Adipose tissue (tissue), 3 donors: Measurements from ENCODE around the gene SIRT7. TPM values are rescaled to one million over a fixed set of nuclear protein-coding genes. Genes with fewer than 3 reads are reported as not detected.
"Not testable (repeated sequence)": the region's sequence is repeated elsewhere in the genome, so short reads cannot be mapped to it uniquely, and the experiment has no call there.

Experiments
- H3K27ac ChIP-seq: one replicate; pipeline ENCODE4 v1.5.1; 2013; ENCODE audit warnings: low read depth, low read length
- WGBS, 3 donors: extraction: QIAGEN DNeasy Blood & Tissue Kit; methylation state at CpG; one replicate each; pipeline ENCODE4 v1.1.7; 2013; 5-methylcytosine and 5-hydroxymethylcytosine counted together
- polyA plus RNA-seq, 3 donors: library from polyadenylated mRNA; stranded (reverse); fragments of 200-250 nt; gene quantifications; one replicate each; pipeline ENCODE4 v1.2.3, GENCODE V29; 2013
- donor health status: healthy with polysubstance abuse.
- donor health status: Bipolar disorder and iron deficiency.
- donor health status: healthy.

Gene SIRT7
- polyA plus RNA-seq, 3 donors = 12.6 to 19.6 (median 19.0) TPM

GRCh38 chr17:81924557-81925532, 6.9 kb upstream of the SIRT7 start:
- WGBS, 3 donors = 57 to 71% (median 60%) methylated on average over 21 of the region's 21 CpGs
- no peak overlapping the region for H3K27ac ChIP-seq

GRCh38 chr17:81923302-81924260, 5.6 kb upstream of the SIRT7 start:
- WGBS, 3 donors = 16 to 28% (median 18%) methylated on average over 31 to 32 of the region's 32 CpGs
- H3K27ac ChIP-seq = no peak overlapping the region

GRCh38 chr17:81922566-81923301, 4.8 kb upstream of the SIRT7 start:
- no peak overlapping the region for H3K27ac ChIP-seq
- WGBS, 3 donors = 86 to 91% (median 86%) methylated on average over 46 to 58 of the region's 58 CpGs

DNA sequence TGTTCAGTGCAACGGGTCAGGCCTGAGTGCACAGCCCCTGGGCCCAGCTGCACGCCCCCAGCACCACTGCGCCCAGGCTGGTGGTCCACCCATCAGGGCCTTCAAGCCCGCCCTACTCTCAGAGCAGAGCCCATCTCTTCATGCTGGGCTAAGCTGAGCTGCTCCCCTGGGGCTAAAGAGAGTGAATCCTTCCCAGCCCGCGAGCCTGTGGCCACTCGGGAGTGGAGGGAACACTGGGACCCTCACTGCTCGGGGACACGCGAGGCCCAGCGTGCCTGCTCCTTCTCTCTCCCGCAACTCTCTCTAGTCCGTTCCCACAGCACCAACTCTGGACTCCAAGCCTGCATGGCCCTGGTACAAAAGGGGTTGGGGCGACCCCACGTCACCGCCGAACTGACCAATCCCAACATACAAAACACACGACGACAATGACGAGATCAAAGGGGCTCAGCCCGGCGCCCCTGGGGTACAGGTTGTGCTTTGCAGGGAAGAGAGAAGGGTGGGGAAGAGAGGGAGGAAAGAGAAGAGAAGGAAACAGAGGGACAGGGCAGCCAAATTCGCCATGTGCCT, 4.1 kb upstream of the SIRT7 start:
- WGBS, 3 donors = 89 to 93% (median 93%) methylated on average over 23 of the region's 23 CpGs
- H3K27ac ChIP-seq = no peak overlapping the region

DNA sequence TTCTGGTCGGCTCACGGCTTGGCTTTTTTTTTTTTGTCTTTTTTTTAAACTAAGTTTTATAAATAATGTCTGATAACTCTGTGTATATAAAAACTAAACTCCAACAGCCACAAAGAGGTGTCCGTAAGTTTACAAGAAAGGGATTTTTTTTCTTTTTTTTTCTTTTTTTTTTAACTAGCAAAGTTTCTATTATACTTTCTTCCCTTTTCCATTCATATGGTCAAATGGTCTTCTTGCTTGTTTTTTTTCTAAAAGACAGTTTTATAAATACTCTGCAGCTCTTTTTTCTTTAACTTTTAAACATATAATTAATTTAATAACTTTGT, 3.5 kb upstream of the SIRT7 start:
- WGBS, 3 donors = 66 to 92% (median 67%) methylated on average over 3 of the region's 3 CpGs
- no peak overlapping the region for H3K27ac ChIP-seq

- 72 to 87% (median 78%) methylated on average over 32 to 33 of the region's 33 CpGs for WGBS, 3 donors
- H3K27ac ChIP-seq = no peak overlapping the region
Observed at GRCh38 chr17:81920612-81921536, 2.9 kb upstream of the SIRT7 start.

DNA sequence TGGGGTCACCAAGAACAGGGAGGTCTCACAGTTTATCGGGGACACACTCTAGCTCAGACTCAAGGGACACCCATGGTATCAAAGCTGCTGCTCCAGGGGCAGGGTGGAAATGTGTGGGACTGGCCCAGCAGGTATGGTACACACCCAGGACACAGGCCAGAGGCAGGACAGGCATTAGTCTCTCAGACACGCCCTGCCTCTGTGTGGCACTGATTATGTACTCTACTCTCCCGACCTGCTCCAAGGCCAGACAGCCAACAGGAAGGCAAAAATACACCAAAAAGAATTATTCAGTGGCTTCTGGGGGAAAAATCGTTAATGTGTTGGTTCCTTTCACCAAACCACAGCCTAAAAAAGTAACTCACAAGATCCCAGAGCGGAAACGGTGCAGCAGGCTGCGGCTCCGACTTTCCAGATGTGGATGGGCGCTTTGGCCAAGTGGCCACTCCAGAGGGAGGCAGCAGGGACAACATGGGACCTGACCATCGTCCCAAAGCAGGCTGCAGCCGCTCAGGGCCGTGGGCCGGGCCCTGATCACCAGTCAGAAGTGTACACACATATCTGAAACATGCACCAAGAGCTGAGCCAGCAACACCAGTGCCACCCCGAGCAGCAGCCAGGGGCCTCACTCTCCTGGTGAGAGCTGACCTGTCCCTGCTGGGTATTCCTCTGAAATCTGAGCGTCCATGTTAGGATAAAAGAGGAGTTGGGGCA, 1.0 kb upstream of the SIRT7 start:
- H3K27ac ChIP-seq = no peak overlapping the region
- WGBS, 3 donors = 59 to 78% (median 66%) methylated on average over 15 of the region's 15 CpGs

DNA sequence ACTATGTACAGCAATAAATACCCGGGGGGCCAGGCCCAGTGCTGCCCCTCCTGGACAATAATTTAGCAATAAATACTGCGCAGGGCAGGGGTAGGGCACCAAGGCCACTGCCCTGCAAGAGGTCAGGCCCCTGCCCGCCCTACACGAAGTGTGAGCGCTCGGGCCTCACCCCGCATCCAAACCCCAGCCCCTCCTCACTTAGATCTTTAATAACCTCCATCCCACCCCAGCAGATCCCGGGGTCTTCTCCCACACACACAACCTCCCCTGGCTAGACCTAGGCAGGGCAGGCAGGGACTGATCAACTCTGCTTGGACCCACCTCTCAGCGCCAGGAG, 325 bp upstream of the SIRT7 start:
- WGBS, 3 donors = 25 to 38% (median 37%) methylated on average over 9 of the region's 9 CpGs
- H3K27ac ChIP-seq = not testable (repeated sequence)

GRCh38 chr17:81916234-81917001, 1.6 kb downstream of the SIRT7 start:
- WGBS, 3 donors = 71 to 77% (median 74%) methylated on average over 20 to 21 of the region's 21 CpGs
- no peak overlapping the region for H3K27ac ChIP-seq

DNA sequence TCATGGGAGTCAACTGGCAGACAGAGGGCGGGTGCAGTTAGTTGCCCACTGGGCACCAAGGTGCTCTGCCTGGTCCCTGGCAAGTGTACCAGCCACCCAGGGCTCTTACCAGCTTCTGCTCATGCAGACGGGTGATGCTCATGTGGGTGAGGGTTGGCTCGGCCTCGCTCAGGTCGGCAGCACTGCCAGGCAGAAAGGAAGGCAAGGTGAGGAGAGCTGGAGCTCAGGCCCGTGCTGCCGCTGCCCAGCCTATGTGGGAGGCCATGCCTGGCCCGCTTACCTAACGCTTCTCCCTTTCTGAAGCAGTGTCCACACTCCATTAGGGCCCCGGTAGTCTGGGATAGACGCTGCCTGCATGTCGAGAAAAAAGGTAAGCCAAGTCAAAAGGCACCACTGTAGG, 2.6 kb downstream of the SIRT7 start:
- WGBS, 3 donors = 90 to 94% (median 92%) methylated on average over 12 of the region's 12 CpGs
- no peak overlapping the region for H3K27ac ChIP-seq

- no peak overlapping the region for H3K27ac ChIP-seq
- 94 to 96% (median 96%) methylated on average over 35 to 36 of the region's 36 CpGs for WGBS, 3 donors
Observed at GRCh38 chr17:81914103-81914850, 3.7 kb downstream of the SIRT7 start.

DNA sequence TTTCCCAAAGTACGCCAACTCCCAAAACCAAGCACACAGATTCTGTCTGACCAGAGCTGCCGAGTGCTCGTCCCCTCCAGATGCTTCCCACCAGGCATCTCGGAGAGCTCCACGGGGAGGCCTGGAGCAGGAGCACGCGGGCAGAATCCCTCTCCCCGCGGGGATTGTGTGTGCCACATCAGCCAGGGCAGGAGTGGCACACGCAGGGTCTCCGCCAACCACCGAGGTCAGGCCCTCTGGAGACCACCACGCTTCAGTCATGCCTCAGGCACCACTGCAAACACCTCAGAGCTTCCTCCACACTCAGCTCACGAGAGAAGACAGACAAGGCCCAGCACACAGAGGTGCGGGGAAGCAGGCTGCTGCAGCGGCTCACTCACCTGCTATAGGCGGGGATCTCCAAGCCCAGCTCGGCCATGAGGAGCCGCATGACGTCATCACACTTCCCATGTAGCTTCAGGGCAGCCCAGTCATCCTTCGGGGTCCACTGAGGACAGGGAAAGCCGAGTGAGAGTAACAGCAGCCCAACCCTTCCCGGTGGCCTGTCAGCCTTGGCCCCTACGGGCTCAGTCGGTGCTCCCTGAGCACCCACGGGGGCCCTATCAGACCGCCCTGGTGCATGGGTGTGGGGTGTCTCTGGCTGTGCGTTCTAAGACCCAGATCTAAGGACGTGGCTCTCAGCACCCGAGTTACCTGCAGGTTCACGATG, 4.4 kb downstream of the SIRT7 start:
- WGBS, 3 donors = 91 to 94% (median 93%) methylated on average over 31 of the region's 31 CpGs
- H3K27ac ChIP-seq = no peak overlapping the region

GRCh38 chr17:81912441-81913309, 5.3 kb downstream of the SIRT7 start:
- H3K27ac ChIP-seq = no peak overlapping the region
- WGBS, 3 donors = 86 to 89% (median 89%) methylated on average over 32 of the region's 32 CpGs

GRCh38 chr17:81911969-81912368, 6.0 kb downstream of the SIRT7 start:
- 74 to 88% (median 83%) methylated on average over 19 of the region's 19 CpGs for WGBS, 3 donors

More at GRCh38 chr17:81911969-81912368, 6.0 kb downstream of the SIRT7 start:
- H3K27ac ChIP-seq = no peak overlapping the region
